IPS DF 4.7 (cell line): ENCODE measurements around the gene ADCK2.
"Not testable (repeated sequence)": the region's sequence is repeated elsewhere in the genome, so short reads cannot be mapped to it uniquely, and the experiment has no call there.

Experiments
- DNase-seq: peaks from one replicate; pipeline ENCODE4 v3.0.0-alpha.2; 2013; ENCODE audit warnings: low spot score; ENCODE audit errors: extremely low read depth

Gene ADCK2

GRCh38 chr7:140691376-140692045, 18.8 kb downstream of the ADCK2 start:
- no peak for DNase-seq

- not testable (repeated sequence) for DNase-seq
These were observed 21.1 kb downstream of the ADCK2 start for GRCh38 chr7:140693849-140694248.

- no peak for DNase-seq
These were observed 21.8 kb downstream of the ADCK2 start for GRCh38 chr7:140694592-140694991.

- no peak for DNase-seq
These were observed 22.6 kb downstream of the ADCK2 start for GRCh38 chr7:140695381-140695780.

GRCh38 chr7:140696024-140696679, 23.4 kb downstream of the ADCK2 start:
- DNase-seq = peak; percentile 38

- DNase-seq = peak; percentile 25
These were observed 24.1 kb downstream of the ADCK2 start, which contains the start of gene NDUFB2 for GRCh38 chr7:140696680-140697446. TSS of gene NDUFB2 (plus strand) at chr7:140696708. CDS start at chr7:140696745, 37 bp downstream.

- no peak for DNase-seq
These were observed 24.9 kb downstream of the ADCK2 start for GRCh38 chr7:140697447-140698143.

GRCh38 chr7:140698477-140698876, 25.7 kb downstream of the ADCK2 start:
- DNase-seq = no peak

- no peak for DNase-seq
These were observed 30.0 kb downstream of the ADCK2 start for GRCh38 chr7:140702774-140703173.

- no peak for DNase-seq
These were observed 31.5 kb downstream of the ADCK2 start for GRCh38 chr7:140704205-140704604.

- DNase-seq = no peak
These were observed 34.4 kb downstream of the ADCK2 start for GRCh38 chr7:140707132-140707531.

GRCh38 chr7:140708764-140709163, 36.0 kb downstream of the ADCK2 start:
- not testable (repeated sequence) for DNase-seq

- not testable (repeated sequence) for DNase-seq
These were observed 39.6 kb downstream of the ADCK2 start for GRCh38 chr7:140712392-140712791.

- DNase-seq = no peak
These were observed 41.7 kb downstream of the ADCK2 start for GRCh38 chr7:140714331-140715040.

- DNase-seq = no peak
These were observed 47.0 kb downstream of the ADCK2 start for GRCh38 chr7:140719721-140720120.

GRCh38 chr7:140722254-140722653, 49.5 kb downstream of the ADCK2 start:
- no peak for DNase-seq

- DNase-seq = no peak
These were observed 50.3 kb downstream of the ADCK2 start for GRCh38 chr7:140723006-140723405.

GRCh38 chr7:140723574-140723973, 50.8 kb downstream of the ADCK2 start:
- DNase-seq = no peak

GRCh38 chr7:140724706-140725105, 52.0 kb downstream of the ADCK2 start:
- DNase-seq = no peak

GRCh38 chr7:140726281-140726680, 53.5 kb downstream of the ADCK2 start:
- no peak for DNase-seq

GRCh38 chr7:140732416-140732815, 59.7 kb downstream of the ADCK2 start:
- no peak for DNase-seq
